ENCODE measurements around the gene FHL1.
"Not testable (repeated sequence)": the region's sequence is repeated elsewhere in the genome, so short reads cannot be mapped to it uniquely, and the experiment has no call there.

Gene FHL1

DNA sequence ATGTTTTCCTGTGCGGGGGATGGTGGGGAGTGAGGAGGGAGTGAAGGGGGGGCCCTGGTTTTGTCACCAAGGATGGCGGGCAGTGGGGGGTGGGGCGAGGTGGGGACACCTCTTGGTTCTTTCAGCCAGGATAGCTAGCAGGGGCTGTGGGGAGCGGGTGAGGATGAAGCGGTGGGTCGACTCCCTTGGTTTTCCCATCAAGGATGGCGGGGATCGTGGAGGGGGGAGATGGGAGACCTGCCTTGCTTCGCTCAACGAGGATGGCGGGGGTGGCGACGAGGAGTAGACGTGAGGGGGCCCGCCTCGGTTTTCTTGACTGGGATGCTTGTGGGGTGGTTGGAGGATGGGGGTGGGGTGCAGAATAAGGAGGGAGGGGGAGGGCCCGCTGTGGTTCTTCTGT is 643 bp downstream of the FHL1 start:
- no peak for DNase-seq

DNA sequence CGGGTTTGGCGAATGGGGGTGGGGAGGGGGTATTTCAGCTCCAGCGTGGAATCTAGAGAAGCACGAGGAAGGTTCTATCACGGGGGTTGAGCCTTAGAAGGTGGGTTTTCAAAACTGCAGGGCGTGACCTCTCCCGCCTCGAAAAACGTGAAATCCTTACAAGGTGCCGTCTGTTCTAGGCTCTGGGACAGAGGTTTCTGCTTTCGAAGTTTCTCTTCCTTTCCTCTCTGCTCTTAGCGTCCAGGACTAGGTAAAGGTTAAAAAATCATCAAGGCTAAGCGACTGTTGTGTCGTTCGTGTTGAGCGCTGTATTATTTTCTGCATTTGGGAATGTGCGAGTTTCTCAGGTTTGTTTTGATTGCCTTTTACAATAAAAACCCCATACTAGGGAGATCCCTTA is 1.1 kb downstream of the FHL1 start:
- DNase-seq, result no peak

GRCh38 chrX:136154998-136155397 is 7.7 kb downstream of the FHL1 start:
- no peak for DNase-seq

GRCh38 chrX:136156560-136157117 is 9.3 kb downstream of the FHL1 start:
- DNase-seq, result no peak

GRCh38 chrX:136157187-136157586 is 9.9 kb downstream of the FHL1 start:
- DNase-seq, result no peak

GRCh38 chrX:136158685-136159084 is 11.4 kb downstream of the FHL1 start:
- no peak for DNase-seq

DNA sequence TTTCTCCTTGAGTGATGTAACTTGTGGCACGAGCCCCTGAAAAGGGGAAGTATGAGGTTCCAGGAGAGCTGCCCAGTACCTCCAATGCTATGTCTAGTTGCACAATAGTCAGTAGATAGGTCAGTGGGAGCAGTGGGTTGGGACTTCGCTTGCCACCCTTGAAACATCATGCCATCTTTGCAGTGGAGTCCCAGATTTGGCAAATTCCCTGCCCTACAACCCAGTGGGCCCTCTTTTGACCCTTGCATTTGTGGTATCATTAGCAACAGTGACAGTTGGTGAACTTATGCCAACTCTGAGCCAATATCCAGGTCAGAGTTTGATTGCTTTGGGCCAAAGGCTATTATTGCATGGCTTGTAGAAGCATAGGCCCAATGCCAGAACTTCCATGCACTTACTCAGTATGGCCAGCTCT is 12.3 kb downstream of the FHL1 start:
- DNase-seq, result no peak

DNA sequence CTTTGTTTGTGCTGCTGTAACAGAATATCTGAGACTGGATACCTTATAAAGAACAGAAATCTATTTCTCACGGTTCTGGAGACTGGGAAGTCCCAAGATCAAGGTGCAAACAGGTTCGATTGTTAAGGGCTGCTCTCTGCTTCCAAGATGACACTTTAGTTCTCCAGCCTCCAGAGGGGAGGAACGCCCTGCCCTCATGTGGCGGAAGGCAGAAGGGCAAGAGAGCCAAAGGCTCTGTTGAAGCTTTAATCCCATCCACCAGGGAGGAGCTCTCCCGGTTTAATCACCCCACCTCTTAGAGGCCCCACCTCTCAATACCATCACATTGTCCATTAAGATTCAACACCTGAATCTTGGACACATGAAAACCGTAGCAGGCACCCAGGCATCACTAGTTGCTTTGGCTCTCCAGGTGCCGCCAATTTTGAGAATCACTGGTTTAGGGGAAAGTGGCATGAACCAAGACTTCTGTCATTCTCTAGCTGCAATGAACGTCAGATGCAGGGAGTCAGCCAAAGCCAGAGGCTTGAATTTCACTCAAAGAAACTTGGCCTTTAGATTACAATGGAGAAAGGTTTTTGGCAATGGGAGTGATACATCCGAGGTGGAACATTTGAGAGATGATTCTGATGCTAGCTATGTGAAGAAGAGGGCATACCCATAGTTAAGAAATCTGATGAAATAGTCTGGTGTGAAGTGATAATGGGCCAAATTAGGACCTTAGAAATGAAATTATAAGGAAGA is 15.7 kb downstream of the FHL1 start:
- DNase-seq, result peak; percentile 37

DNA sequence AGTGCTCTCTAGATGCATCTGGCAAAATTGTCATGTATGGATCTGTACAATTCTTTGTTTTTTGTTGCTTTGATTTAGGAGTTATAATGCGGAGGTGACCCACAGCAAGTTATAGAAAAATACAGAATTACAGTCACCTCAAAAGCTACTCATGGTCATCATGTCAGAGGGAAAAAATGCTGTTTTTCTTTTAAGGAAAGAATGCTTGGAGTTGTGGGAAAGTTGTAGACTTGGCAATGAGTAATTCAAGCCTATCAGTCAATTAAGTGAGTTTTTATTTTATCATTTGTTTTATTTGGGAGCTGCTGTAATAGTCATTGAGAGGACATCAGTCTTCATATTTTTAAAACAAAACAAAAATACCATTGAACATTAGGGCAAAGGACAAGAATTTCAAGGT is 16.4 kb downstream of the FHL1 start:
- DNase-seq, result no peak

DNA sequence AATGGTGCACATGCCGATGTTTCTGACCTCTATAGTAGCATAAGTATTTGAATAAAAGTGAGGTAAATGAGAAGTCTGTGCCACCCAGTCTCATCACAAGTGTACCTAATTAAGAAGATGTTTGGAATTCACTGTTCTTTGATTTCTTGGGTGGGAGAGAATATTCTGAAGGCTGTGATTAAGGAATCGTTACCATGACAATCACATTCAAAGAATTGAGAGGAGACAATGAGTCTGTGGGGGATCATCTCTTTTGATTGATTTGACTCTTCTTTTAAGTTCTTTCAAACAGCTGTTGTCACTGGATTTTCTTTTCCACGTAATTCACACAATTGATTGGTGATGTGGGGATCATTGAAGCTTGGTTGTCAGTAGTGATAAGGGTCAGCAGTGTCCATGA is 18.1 kb downstream of the FHL1 start:
- no peak for DNase-seq

DNA sequence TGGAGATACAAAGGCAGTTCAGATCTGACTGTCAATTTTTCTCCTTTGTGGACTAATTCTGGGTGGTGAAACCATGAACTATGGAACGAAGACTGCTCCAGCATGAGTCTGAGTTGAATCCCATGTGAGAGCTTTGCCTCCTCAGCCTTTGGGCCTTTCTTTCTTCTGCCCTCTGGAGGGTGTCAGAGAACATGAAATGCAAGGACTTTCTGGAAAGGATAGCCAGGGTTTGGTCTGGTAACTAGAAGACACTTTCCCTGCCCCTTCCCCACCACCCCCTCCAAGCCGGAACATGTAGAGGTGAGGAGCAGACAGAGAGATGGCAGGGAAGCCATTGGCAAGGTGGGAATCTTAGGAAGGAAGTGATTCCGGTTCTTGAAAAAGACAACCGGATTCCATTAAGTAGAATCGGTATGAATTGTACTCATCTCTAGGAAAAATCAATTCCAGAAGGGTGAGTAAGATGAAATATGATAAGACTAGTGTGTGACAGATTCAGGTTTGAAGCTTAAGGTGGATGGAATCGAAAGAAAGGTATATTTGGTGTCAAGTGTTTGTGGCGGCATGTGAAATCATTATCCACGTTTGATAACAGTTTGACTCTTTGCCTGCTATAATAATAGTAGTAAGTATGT is 19.0 kb downstream of the FHL1 start:
- DNase-seq, result no peak

DNA sequence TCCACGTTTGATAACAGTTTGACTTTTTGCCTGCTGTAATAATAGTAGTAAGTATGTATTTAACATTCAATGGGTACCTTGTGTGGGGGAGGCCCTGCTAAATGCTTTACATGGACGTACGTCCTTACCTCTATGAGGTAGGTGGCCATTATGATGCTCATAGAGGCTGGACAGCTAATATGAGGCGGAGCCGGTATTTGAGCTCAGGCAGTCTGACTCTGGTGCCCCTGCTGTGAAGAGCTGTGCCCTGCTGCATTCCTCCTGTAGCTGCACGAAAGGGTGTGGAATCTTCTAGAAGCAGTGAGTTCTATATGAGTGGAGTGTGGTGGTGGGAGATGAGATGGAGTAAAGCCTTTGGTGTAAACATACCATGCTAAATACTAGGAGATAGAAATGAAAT is 20.7 kb downstream of the FHL1 start:
- DNase-seq, result not testable (repeated sequence)

DNA sequence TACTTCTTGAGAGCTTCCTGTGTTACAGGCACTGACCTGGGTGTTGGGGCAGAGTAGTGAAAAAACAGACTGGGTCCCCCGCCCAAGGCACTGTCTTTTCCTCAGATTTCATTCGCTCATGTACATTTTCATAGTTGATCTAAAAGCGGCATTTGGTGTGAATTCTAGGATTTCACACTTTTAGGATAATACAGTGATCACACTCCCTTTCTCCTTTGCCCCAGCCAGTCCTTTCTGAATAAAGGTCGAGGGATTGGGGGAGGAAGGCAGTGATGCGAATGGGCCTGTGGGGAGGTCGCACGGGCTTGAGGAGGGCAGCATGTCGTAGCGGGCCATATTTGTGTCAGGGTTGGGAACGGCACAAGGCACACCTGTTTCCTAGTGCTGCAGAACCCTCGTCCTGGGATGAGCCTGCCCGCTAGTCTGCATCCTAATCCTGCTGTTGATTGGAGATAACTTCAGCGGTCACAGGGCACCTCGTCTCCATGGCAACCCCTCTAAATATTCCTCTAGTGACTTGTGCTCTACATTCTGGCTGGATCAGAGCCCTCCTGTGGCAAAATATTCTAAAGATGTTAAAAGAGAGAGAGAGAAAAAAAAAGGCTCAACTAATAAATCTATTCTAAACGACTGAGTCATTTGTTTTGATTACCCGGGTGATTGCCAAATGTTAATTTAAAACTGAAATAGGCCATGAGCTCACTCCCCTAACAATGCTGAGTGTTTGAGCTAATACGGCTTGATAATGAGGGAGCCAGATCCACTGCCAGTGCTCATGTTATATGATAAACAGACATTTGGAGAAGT is 21.8 kb downstream of the FHL1 start:
- DNase-seq, result no peak

- DNase-seq, result no peak
These were observed 22.9 kb downstream of the FHL1 start for GRCh38 chrX:136170139-136170800.

- DNase-seq, result no peak
These were observed 24.1 kb downstream of the FHL1 start for GRCh38 chrX:136171420-136171819.

GRCh38 chrX:136176399-136176825 is 29.1 kb downstream of the FHL1 start:
- DNase-seq, result no peak

GRCh38 chrX:136179133-136179532 is 31.8 kb downstream of the FHL1 start:
- no peak for DNase-seq

DNA sequence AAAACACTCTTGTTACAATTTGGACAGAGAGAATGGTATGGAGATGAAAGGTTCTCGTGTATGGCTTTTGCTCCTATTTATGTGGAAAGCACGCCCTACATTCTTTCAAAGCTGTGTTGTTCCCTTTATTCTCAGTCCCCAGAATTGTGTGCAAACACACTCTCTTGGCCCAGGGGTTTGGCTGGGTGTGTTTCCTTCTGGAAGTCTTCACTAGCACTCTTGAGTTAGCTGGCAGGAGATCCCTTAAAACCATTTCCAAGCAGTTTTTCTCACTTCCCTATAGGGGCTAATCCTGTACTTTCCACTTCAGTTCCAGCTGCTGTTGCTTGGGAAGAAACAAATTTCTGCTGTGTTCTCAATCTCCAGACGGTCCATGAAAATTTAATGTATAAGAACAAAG is 35.1 kb downstream of the FHL1 start:
- no peak for DNase-seq

GRCh38 chrX:136183172-136183571 is 35.8 kb downstream of the FHL1 start:
- no peak for DNase-seq

DNA sequence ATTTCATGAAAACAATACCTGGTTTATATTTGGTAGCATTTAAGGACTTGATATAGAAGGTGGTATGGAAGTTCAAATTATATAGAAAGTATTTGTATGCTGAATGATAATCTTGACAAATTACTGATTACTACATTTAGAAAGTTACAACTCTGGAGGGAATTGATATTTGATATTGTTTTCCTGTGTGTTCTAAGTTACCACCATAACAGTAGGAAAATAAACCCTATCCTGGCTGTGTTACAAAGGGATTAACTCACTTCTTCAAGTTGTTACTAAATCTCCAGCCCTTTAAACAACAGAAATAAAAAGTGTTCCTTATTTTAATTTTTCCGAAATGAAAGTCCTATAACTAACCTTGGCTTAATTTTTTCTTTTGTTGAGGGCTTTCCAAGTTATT is 36.6 kb downstream of the FHL1 start:
- no peak for DNase-seq

DNA sequence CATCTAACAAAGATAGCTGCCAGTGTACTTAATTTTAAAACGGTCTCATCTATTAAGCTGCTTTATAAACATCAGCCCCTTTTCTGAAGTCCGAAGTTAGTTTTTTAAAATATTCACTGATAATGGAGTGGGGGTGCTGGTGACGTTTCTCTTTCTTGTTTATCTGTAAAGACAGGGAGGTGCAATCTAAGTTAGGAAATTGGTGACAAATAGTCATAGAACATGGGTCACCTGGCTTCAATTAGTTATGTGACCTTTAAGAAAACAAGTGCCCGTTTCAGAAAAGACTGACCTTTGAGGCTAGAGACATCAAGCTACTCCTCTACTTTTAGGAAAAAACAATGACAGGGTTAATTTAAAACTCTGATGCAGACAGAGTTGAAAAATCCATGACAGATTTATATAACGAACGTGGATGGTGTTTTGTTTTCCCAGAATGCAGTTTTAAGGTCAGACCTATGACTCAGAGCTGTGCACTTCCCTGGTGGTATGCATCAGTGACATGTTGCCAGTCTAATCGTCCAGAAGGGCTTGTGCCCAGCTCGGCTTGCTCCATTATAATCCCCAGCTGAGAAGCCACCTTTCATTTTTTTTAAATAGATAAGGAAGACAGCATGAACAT is 38.2 kb downstream of the FHL1 start:
- DNase-seq, result no peak

GRCh38 chrX:136186023-136186413 is 38.7 kb downstream of the FHL1 start:
- DNase-seq, result no peak

- DNase-seq, result no peak
These were observed 41.9 kb downstream of the FHL1 start for GRCh38 chrX:136189222-136189621.
